GM12878 (cell line): Measurements from ENCODE around the gene INPP5D. TPM values are rescaled to one million over a fixed set of nuclear protein-coding genes. Genes with fewer than 3 reads are reported as not detected.

Experiments
- ATAC-seq: fragments of 200-7000 bp; cut with Tn5 transposase; 3 replicates; pipeline ENCODE4 v1.9.1; 2020; ENCODE audit warnings: mild to moderate bottlenecking, moderate library complexity
- BruUV-seq: library from RNA; stranded (reverse); fragments of 400-500 nt; replicated peaks from 2 replicates; lab custom pipeline; 2021; lab: Mats Ljungman, UMichigan
- CTCF ChIA-PET: fragments of 300-600 bp; sonication (Branson Sonifier 250); formaldehyde crosslinking; extraction: SDS; loops from one replicate; lab custom pipeline; 2021; ENCODE audit warnings: inconsistent platforms; lab: Yijun Ruan, JAX
- POLR2A ChIA-PET: fragments of 350-600 bp; formaldehyde crosslinking; extraction: SDS; loops from one replicate; lab custom pipeline; 2021; ENCODE audit warnings: inconsistent platforms; lab: Charles Lee
- RAD21 ChIA-PET: fragments of 300-600 bp; sonication (Branson Sonifier 250); formaldehyde crosslinking; loops from one replicate; lab custom pipeline; 2023; ENCODE audit warnings: antibody characterized with exemption; ENCODE audit not compliant: unreplicated experiment; lab: Charles Lee
- SMC1A ChIA-PET: fragments of 300-600 bp; sonication (Branson Sonifier 250); formaldehyde crosslinking; loops from one replicate; lab custom pipeline; 2023; ENCODE audit not compliant: unreplicated experiment, uncharacterized antibody; lab: Charles Lee
- DNase-seq: peaks from one replicate; pipeline ENCODE4 v3.0.0-alpha.2; 2011; ENCODE audit warnings: low read depth, low spot score
- FAIRE-seq: peaks from 3 replicates; lab custom pipeline; 2011; peaks lifted over from hg19 to GRCh38; lab: Jason Lieb, UNC
- H2AFZ ChIP-seq: 2 replicates; pipeline ENCODE4 v1.6.0; 2011; ENCODE audit warnings: low read depth, low read length, control low read depth; ENCODE audit not compliant: control insufficient read depth
- H3K27ac ChIP-seq: 2 replicates; pipeline ENCODE4 v1.5.1; 2011; ENCODE audit warnings: control low read depth; ENCODE audit not compliant: control insufficient read depth, insufficient read depth
- H3K27me3 ChIP-seq, 2 experiments: replicated peaks in 1 of 2; 2 replicates each; pipeline versions ENCODE4 v1.6.0 to v1.6.1; 2011; ENCODE audit warnings: low read length in 1 of 2; ENCODE audit not compliant: control insufficient read depth in 2 of 2, insufficient read depth in 2 of 2
- H3K36me3 ChIP-seq, 2 experiments: 2 replicates each; pipeline ENCODE4 v1.5.1; 2011; ENCODE audit warnings: low read length in 1 of 2; ENCODE audit not compliant: control insufficient read depth in 2 of 2, insufficient read depth in 2 of 2
- H3K4me1 ChIP-seq: 2 replicates; pipeline ENCODE4 v1.6.1; 2011; ENCODE audit warnings: mild to moderate bottlenecking, low read length, moderate library complexity, mixed read lengths; ENCODE audit not compliant: control insufficient read depth, insufficient read depth
- H3K4me2 ChIP-seq: 2 replicates; pipeline ENCODE4 v1.6.0; 2011; ENCODE audit warnings: control low read depth; ENCODE audit not compliant: control insufficient read depth, insufficient read depth
- H3K4me3 ChIP-seq: fragments of 200-600 bp; sonication (generic); 2 replicates; pipeline ENCODE4 v1.5.1; 2016
- H3K79me2 ChIP-seq: 2 replicates; pipeline ENCODE4 v1.6.0; 2011; ENCODE audit warnings: low read length; ENCODE audit not compliant: control insufficient read depth, insufficient read depth
- H3K9ac ChIP-seq: 2 replicates; pipeline ENCODE4 v1.8.0; 2011; ENCODE audit warnings: low read length, control low read depth, mixed read lengths; ENCODE audit not compliant: control insufficient read depth, insufficient read depth
- H3K9me3 ChIP-seq: replicated peaks from 3 replicates; pipeline ENCODE4 v1.5.1; 2011; ENCODE audit warnings: mild to moderate bottlenecking, low read length; ENCODE audit not compliant: control insufficient read depth, insufficient read depth
- H4K20me1 ChIP-seq: 2 replicates; pipeline ENCODE4 v1.6.0; 2011; ENCODE audit not compliant: control insufficient read depth, insufficient read depth
- CREM ChIP-seq: IDR thresholded peaks from 2 replicates; pipeline ENCODE4 v1.6.1; 2014; ENCODE audit warnings: antibody characterized with exemption, low read depth
- POLR2A ChIP-seq: IDR thresholded peaks from 2 replicates; pipeline ENCODE4 v1.6.1; 2011; ENCODE audit warnings: low read depth, mild to moderate bottlenecking, low read length
- WGBS: methylation state at CpG from one replicate; pipeline ENCODE4 v1.1.6; 2016; ENCODE audit warnings: low lambda C conversion rate; ENCODE audit not compliant: insufficient replicate concordance, insufficient coverage; ENCODE audit errors: missing lambda C conversion rate; 5-methylcytosine and 5-hydroxymethylcytosine counted together
- in situ Hi-C: fragments of 300-500 bp; cut with MboI; formaldehyde crosslinking; loops from 9 replicates; pipeline ENCODE4 v1.14.3; 2018; ENCODE audit warnings: mixed read lengths
- intact Hi-C: fragments of 100-400 bp; cut with micrococcal nuclease; formaldehyde crosslinking; loops from one replicate; pipeline ENCODE4 v1.14.2; 2022; ENCODE audit not compliant: unreplicated experiment
- polyA plus RNA-seq, 11 experiments: library from polyadenylated mRNA; depleted of rRNA in 4 of 11; unstranded in 6 of 11; stranded (reverse) in 5 of 11; fragments of >200 nt; fragmentation: Nextera tagmentation in 4 of 11; fragmentation: Illumina TruSeq in 1 of 11; extraction: Ambion mirVana in 4 of 11; extraction: Trizol in 1 of 11; gene quantifications; 1 replicate in 1 of 11; 2 replicates in 10 of 11; pipeline versions ENCODE4 v1.2.1 to v1.2.3, GENCODE V29; 2011 to 2016; ENCODE audit warnings: inconsistent platforms in 2 of 11, missing spikeins in 2 of 11, low read depth in 1 of 11
- total RNA-seq, 4 experiments: library from RNA; depleted of rRNA in 3 of 4; stranded (reverse); fragments of >200 nt in 3 of 4; fragmentation: Illumina TruSeq in 1 of 4; extraction: Trizol in 1 of 4; gene quantifications; 2 replicates each; pipeline versions ENCODE4 v1.2.1 to v1.2.3, GENCODE V29; 2013 to 2021
- TF ChIP-seq, protein P1 (sequence below): fragments of 450-650 bp; IDR thresholded peaks from 2 replicates; pipeline ENCODE4 v1.6.1; 2017; ENCODE audit warnings: mild to moderate bottlenecking, moderate library complexity

Gene INPP5D
- total and polyA plus RNA-seq, 10 of the 15 experiments (the other 5 are each of a cell fraction or from before 2014, with no cell fraction given): 11.8 to 139 (median 88.8) TPM

DNA sequence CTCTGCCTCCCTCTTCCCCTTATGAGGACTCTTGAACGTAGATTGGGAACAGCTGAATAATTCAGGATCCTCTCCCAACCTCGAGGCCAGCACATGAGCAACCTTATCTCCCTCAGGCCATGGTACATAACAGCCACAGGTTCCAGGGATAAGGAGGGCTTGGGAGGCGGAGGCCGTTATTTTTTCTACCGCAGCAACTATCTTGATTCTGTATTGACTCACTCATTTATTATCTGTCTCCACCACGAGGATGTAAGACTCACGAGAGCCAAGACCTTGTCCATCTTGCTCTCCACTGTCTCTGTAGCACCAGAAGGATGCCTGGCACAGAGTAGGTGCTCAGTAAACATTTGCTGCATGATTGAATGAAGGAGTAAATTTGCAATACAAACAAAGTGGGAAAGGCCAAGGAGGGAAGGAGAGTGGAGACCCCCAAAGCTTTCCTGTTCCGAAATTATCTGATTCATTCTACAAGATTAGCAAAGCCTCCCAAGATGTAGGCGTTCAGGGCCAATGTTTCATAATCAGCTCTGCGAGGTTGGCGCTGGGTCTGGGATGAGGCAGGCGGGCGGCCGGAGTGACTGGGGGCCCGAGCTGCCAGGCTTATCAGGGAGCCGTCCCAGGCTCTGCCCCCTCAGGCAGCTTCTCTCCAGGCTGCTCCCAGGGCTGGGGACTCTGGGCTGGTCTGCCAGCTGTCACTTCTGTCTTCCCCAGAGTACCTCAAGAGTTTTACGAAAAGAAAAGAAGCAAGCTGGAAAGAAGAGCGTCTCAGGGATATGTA is 31.6 kb downstream of the INPP5D start:
- DNase-seq (no peak), ATAC-seq (peak; percentile 10)

More for the DNA sequence above, 31.6 kb downstream of the INPP5D start:
- Histone ChIP-seq H2AFZ (no peak overlapping the region), H3K9ac (no peak overlapping the region), H3K4me1 (peaks cover 56% of the 10 kb centered on the region)
- POLR2A ChIA-PET: interaction anchor here (0.7 to 3.4 kb wide), 5 partner anchors 9 to 31 kb away, joined by 3 to 20 read pairs (median 3); no protein-coding TSS in a partner anchor
- TF ChIP-seq POLR2A: peak; percentile 11; the same call in 1 of the 2 replicates
- TF ChIP-seq, protein P1, sequence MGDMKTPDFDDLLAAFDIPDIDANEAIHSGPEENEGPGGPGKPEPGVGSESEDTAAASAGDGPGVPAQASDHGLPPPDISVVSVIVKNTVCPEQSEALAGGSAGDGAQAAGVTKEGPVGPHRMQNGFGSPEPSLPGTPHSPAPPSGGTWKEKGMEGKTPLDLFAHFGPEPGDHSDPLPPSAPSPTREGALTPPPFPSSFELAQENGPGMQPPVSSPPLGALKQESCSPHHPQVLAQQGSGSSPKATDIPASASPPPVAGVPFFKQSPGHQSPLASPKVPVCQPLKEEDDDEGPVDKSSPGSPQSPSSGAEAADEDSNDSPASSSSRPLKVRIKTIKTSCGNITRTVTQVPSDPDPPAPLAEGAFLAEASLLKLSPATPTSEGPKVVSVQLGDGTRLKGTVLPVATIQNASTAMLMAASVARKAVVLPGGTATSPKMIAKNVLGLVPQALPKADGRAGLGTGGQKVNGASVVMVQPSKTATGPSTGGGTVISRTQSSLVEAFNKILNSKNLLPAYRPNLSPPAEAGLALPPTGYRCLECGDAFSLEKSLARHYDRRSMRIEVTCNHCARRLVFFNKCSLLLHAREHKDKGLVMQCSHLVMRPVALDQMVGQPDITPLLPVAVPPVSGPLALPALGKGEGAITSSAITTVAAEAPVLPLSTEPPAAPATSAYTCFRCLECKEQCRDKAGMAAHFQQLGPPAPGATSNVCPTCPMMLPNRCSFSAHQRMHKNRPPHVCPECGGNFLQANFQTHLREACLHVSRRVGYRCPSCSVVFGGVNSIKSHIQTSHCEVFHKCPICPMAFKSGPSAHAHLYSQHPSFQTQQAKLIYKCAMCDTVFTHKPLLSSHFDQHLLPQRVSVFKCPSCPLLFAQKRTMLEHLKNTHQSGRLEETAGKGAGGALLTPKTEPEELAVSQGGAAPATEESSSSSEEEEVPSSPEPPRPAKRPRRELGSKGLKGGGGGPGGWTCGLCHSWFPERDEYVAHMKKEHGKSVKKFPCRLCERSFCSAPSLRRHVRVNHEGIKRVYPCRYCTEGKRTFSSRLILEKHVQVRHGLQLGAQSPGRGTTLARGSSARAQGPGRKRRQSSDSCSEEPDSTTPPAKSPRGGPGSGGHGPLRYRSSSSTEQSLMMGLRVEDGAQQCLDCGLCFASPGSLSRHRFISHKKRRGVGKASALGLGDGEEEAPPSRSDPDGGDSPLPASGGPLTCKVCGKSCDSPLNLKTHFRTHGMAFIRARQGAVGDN: no peak
- no peak for TF ChIP-seq CREM
- TF ChIP-seq, all 136 proteins: peak for 1
- Histone ChIP-seq H3K27me3 (no peaks in the 10 kb centered on the region), H4K20me1 (no peaks in the 10 kb centered on the region), H3K79me2 (peaks cover 82% of the 10 kb centered on the region), H3K36me3 (peaks cover 24 to 56% of the 10 kb centered on the region in 2 experiments), H3K4me3 (no peak overlapping the region), H3K9me3 (no peaks in the 10 kb centered on the region; the same call in 2 of the 3 replicates), H3K27ac (peak overlapping the region; percentile 26; the same call in 1 of the 2 replicates), H3K4me2 (peak overlapping the region; percentile 91)
- in situ Hi-C loops: no loop called here
- ChIA-PET SMC1A (interaction anchor here (1.0 to 2.2 kb wide), 5 partner anchors 9 to 159 kb away, joined by 3 to 19 read pairs (median 4); partner anchors contain the start of gene INPP5D), RAD21 (interaction anchor here (0.6 to 3.3 kb wide), 7 partner anchors 9 to 31 kb away, joined by 3 to 17 read pairs (median 4); partner anchors contain the start of gene INPP5D), CTCF (interaction anchor here (0.8 to 4.0 kb wide), 4 partner anchors 9 to 38 kb away, joined by 3 to 19 read pairs (median 4); no protein-coding TSS in a partner anchor)
- WGBS: 79% methylated on average over 18 of the region's 18 CpGs
- FAIRE-seq: no peak
- BruUV-seq: no TSS peak
- intact Hi-C loops: no loop called here
